ENCODE results near the gene RASA2. TPM values are rescaled to one million over a fixed set of nuclear protein-coding genes. Genes with fewer than 3 reads are reported as not detected.

Gene RASA2
- total and polyA plus RNA-seq, 9 of the 15 experiments (the other 6 are each of a cell fraction or from before 2014, with no cell fraction given) = 2.0 to 12.8 (median 9.5) TPM

- TF ChIP-seq ETV5 (CRISPR knock-in tag; IDR thresholded peaks at IDR 0.05; ENCODE audit: low read depth) = no peak
- TF ChIP-seq SMAD3 (CRISPR knock-in tag; conservative IDR thresholded peaks at IDR 0.05) = no peak
- no peak for TF ChIP-seq CUX1 (CRISPR knock-in tag; IDR thresholded peaks at IDR 0.05)
- no peak for TF ChIP-seq YBX1 (IDR thresholded peaks at IDR 0.05)
- TF ChIP-seq CBX3 (IDR thresholded peaks at IDR 0.05; ENCODE audit: borderline replicate concordance in 1 of 2, low read length in 2 of 2) = peak in 1 of 2 experiments; percentile 26; a peak in 1 of 3 replicates
- TF ChIP-seq EP300 (IDR thresholded peaks at IDR 0.05; ENCODE audit: low read length) = no peak
- TF ChIP-seq NFYB (IDR thresholded peaks at IDR 0.05; ENCODE audit: extremely low read depth, insufficient read length) = no peak
- TF ChIP-seq ZNF12 (CRISPR knock-in tag; IDR thresholded peaks at IDR 0.05) = no peak
- no peak for TF ChIP-seq SAFB2 (IDR thresholded peaks at IDR 0.05; ENCODE audit: borderline replicate concordance, low read depth, low read length, severe bottlenecking)
- no peak for TF ChIP-seq DPF2 (IDR thresholded peaks at IDR 0.05)
- TF ChIP-seq DACH1 (IDR thresholded peaks at IDR 0.05; ENCODE audit: partially characterized antibody) = no peak
- TF ChIP-seq GATAD2B (IDR thresholded peaks at IDR 0.05; ENCODE audit: borderline replicate concordance) = 0 out of 2 replicates have a peak, but pooled peaks have one; percentile 34
- no peak for TF ChIP-seq CEBPG (CRISPR knock-in tag; IDR thresholded peaks at IDR 0.05)
- no peak for TF ChIP-seq CEBPG (tag; conservative IDR thresholded peaks at IDR 0.05 in 1 of 2, IDR thresholded peaks at IDR 0.05 in 1 of 2)
- TF ChIP-seq ZBTB9 (CRISPR knock-in tag; IDR thresholded peaks at IDR 0.05) = no peak
- TF ChIP-seq SP1 (CRISPR knock-in tag; IDR thresholded peaks at IDR 0.05) = peak; percentile 27; the same call in 1 of the 2 replicates
Measured at GRCh38 chr3:141452045-141452444, 34.8 kb upstream of the RASA2 start (continued).

Data from K562 (cell line).